ENCODE measurements around the gene PANK2.

DNA sequence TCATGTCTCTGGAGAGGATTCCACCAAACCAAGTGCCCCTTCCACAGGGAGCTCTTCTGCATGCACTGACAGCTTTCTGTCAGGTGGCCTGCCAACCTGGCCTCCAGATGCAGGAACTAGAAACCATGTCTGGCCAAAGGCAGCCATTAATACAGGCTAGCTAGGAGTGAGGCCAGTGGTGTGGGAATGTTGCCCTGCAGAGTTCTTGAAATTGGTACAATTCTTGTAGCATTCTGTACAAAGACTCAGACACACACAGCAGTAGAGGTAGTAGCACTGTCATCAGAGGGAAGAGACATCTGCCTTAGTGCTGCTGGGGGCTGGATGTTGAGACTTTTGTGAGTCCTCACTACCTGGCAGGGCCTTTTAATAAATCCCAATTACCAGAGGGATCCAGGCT is 77.4 kb downstream of the PANK2 start:
- no peak for TF ChIP-seq POLR2A (IDR thresholded peaks at IDR 0.05)
- TF ChIP-seq, protein P1, sequence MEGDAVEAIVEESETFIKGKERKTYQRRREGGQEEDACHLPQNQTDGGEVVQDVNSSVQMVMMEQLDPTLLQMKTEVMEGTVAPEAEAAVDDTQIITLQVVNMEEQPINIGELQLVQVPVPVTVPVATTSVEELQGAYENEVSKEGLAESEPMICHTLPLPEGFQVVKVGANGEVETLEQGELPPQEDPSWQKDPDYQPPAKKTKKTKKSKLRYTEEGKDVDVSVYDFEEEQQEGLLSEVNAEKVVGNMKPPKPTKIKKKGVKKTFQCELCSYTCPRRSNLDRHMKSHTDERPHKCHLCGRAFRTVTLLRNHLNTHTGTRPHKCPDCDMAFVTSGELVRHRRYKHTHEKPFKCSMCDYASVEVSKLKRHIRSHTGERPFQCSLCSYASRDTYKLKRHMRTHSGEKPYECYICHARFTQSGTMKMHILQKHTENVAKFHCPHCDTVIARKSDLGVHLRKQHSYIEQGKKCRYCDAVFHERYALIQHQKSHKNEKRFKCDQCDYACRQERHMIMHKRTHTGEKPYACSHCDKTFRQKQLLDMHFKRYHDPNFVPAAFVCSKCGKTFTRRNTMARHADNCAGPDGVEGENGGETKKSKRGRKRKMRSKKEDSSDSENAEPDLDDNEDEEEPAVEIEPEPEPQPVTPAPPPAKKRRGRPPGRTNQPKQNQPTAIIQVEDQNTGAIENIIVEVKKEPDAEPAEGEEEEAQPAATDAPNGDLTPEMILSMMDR (IDR thresholded peaks at IDR 0.05): no peak

Data from Peyer's patch (tissue), 4 donors.